Measurements from ENCODE around the gene FAM162A.

Gene FAM162A

DNA sequence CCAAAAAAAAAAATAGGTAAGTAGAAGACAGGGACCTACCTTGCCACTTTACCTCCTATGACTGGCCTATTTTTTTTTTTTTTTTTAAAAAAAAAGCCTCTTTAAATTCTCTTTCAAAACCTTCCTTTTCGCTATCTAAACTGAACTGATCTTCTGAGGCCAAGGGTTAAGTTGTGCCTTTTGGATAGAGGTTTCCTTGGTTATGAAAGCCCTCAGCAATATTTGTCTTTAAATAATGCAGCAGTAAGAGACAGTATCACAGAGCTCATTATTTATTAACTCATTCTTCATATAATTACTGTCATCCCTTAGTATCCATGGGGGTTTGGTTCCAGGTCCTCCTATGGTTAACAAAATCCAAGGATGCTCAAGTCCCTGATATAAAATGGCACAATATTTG lies 9.9 kb upstream of the FAM162A start:
- H3K36me3 ChIP-seq = peaks cover 22 to 88% (median 70%) of the 10 kb centered on the region in 11 experiments
- TF ChIP-seq Cebpa-rat (IDR thresholded peaks at IDR 0.05) = no peak
- no peak overlapping the region for H3K27ac ChIP-seq
- H4K20me1 ChIP-seq = peaks cover 0 to 73% (median 3%) of the 10 kb centered on the region in 11 experiments; a peak in 9 of 22 replicates
- peaks cover 0 to 8% (median 3%) of the 10 kb centered on the region in 10 experiments; a peak in 10 of 20 replicates for H3K4me1 ChIP-seq
- no peak overlapping the region for H3K4me3 ChIP-seq
- no peak overlapping the region for H3K4me2 ChIP-seq
- H3K9me3 ChIP-seq (replicated peaks in 1 of 11) = no peaks in the 10 kb centered on the region
- H3K9ac ChIP-seq = no peak overlapping the region
- no peaks in the 10 kb centered on the region for H3K27me3 ChIP-seq

DNA sequence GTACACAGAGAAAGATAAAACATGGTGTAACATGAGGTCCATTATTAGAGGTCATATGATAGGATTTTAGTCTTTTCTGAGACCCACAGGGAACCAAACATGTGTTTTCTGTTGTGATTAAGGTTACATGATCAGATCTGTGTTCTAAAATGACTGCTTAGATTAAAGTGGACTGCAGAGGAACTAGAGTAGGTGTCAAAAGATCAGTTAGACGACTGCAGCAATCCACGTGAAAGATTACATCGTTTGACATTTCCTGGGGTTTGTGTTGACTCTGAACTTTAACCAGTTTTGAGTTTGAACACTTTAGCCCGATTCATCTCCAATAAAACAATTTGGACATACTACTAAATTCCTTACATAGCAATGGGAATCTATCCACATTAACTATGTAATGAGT lies 6.0 kb upstream of the FAM162A start:
- Histone ChIP-seq H4K20me1 (peaks cover 0 to 70% (median 4%) of the 10 kb centered on the region in 11 experiments; a peak in 7 of 22 replicates), H3K27me3 (no peaks in the 10 kb centered on the region), H3K36me3 (peaks cover 0 to 66% (median 44%) of the 10 kb centered on the region in 11 experiments; a peak in 19 of 22 replicates), H3K27ac (no peak overlapping the region), H3K9me3 (replicated peaks in 1 of 11) (no peaks in the 10 kb centered on the region), H3K4me1 (peaks cover 26 to 39% (median 36%) of the 10 kb centered on the region in 10 experiments), H3K4me3 (no peak overlapping the region), H3K4me2 (no peak overlapping the region), H3K9ac (no peak overlapping the region)
- no peak for TF ChIP-seq Cebpa-rat (IDR thresholded peaks at IDR 0.05)

DNA sequence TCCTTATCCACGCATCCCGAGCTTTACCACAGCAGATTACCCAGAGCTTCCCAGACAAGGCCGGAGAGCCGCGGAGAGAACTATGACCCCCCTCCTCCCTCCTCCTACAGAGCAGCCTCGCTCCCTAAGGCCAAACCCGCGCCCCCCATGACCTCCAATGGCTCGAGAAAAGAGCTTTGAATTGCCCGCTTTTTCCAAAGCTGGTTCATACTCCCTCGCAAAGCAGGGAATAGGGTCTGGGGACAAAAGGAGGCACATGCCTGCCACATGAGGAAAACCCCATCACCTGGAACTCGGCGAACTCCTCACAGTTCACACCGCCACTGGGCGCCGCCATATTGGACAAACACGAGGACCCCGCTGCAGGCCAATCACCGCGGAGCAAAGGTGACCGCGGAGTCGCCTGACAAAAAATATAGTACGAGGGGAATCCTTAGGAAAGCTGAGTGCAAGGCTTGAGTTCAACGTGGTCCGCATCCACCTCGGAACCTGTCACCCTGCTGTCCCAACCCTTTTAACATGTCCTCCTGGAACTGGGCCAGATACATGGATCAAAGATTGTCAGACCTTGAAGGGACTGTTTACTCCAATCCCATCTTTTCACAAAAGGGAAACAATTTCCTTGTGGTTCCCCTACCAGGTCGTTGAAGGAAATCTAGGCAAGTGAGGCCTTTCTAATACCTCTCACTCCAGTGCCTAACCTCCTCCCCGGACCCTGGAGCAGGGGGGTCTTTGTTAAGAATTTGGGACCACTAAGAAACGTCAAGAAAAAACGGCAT lies 905 bp upstream of the FAM162A start, which contains the start of gene MIX23:
TSS of gene MIX23 (minus strand) at position 344 of the 779 bp plus-strand sequence. CDS start at position 337, 7 bp downstream.
- peak within 1 kb of the TSS; percentile 56 to 91 (median 82); a peak in 21 of 22 replicates for H3K27ac ChIP-seq
- H3K9me3 ChIP-seq (replicated peaks in 1 of 11) = no peaks in the 10 kb centered on the region
- peak within 1 kb of the TSS; percentile 79 to 98 (median 93) for H3K4me2 ChIP-seq
- peak within 1 kb of the TSS; percentile 82 to 90 (median 85) for H3K9ac ChIP-seq
- peaks cover 0 to 28% (median 4%) of the 10 kb centered on the region in 11 experiments; a peak in 5 of 22 replicates for H4K20me1 ChIP-seq
- peaks cover 45 to 77% (median 60%) of the 10 kb centered on the region in 10 experiments for H3K4me1 ChIP-seq
- peaks cover 0 to 43% (median 20%) of the 10 kb centered on the region in 11 experiments; a peak in 14 of 22 replicates for H3K36me3 ChIP-seq
- no peak for TF ChIP-seq Cebpa-rat (IDR thresholded peaks at IDR 0.05)
- peak within 1 kb of the TSS; percentile 75 to 94 (median 84) for H3K4me3 ChIP-seq
- H3K27me3 ChIP-seq = no peaks in the 10 kb centered on the region

- Histone ChIP-seq H3K4me2 (peak overlapping the region in 1 of 11 experiments; percentile 91; a peak in 2 of 22 replicates), H3K36me3 (peaks cover 0 to 16% (median 0%) of the 10 kb centered on the region in 11 experiments; a peak in 7 of 22 replicates), H3K4me1 (peaks cover 18 to 52% (median 29%) of the 10 kb centered on the region in 10 experiments), H3K27me3 (no peaks in the 10 kb centered on the region), H3K9me3 (replicated peaks in 1 of 11) (no peaks in the 10 kb centered on the region), H3K4me3 (no peak overlapping the region), H3K9ac (no peak overlapping the region), H4K20me1 (peaks cover 0 to 4% (median 0%) of the 10 kb centered on the region in 11 experiments; a peak in 2 of 22 replicates), H3K27ac (no peak overlapping the region)
- TF ChIP-seq Cebpa-rat (IDR thresholded peaks at IDR 0.05) = no peak
Measured at GRCh38 chr3:122387709-122388108, 3.7 kb downstream of the FAM162A start.

GRCh38 chr3:122389197-122389596 lies 5.2 kb downstream of the FAM162A start:
- Histone ChIP-seq H4K20me1 (peaks cover 0 to 4% (median 0%) of the 10 kb centered on the region in 11 experiments; a peak in 2 of 22 replicates), H3K4me1 (peaks cover 15 to 47% (median 34%) of the 10 kb centered on the region in 10 experiments), H3K4me3 (no peak overlapping the region), H3K4me2 (no peak overlapping the region; a peak in 1 of 22 replicates), H3K9me3 (replicated peaks in 1 of 11) (no peaks in the 10 kb centered on the region), H3K9ac (no peak overlapping the region), H3K36me3 (peaks cover 0 to 25% (median 4%) of the 10 kb centered on the region in 11 experiments; a peak in 10 of 22 replicates), H3K27me3 (no peaks in the 10 kb centered on the region), H3K27ac (no peak overlapping the region)
- TF ChIP-seq Cebpa-rat (IDR thresholded peaks at IDR 0.05) = no peak

DNA sequence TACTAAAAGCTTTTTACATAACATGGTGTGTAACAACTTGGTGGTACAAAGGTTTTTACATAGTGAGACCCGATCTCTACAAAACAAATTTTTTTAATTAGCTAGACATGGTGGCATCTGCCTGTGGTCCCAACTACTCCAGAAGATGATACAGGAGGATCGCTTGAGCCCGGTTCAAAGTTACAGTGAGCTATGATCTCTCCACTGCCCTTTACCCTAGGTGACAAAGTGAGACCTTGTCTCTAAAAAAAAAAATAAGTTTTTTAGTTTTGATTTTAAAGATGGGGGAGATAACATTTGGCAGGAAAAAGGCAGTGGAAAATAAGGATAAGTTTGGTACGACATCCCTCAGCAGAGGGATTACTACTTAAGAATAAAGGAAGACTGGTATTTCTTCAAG lies 5.9 kb downstream of the FAM162A start:
- Histone ChIP-seq H3K4me3 (no peak overlapping the region), H3K27ac (no peak overlapping the region), H3K4me2 (peak overlapping the region in 7 of 11 experiments; percentile 21 to 54 (median 34); a peak in 6 of 22 replicates), H3K4me1 (peaks cover 11 to 41% (median 34%) of the 10 kb centered on the region in 10 experiments), H4K20me1 (peaks cover 0 to 4% (median 0%) of the 10 kb centered on the region in 11 experiments; a peak in 2 of 22 replicates), H3K9ac (peak overlapping the region in 1 of 11 experiments; percentile 28; a peak in 1 of 22 replicates), H3K9me3 (replicated peaks in 1 of 11) (no peaks in the 10 kb centered on the region), H3K27me3 (no peaks in the 10 kb centered on the region), H3K36me3 (peaks cover 0 to 29% (median 9%) of the 10 kb centered on the region in 11 experiments; a peak in 11 of 22 replicates)
- TF ChIP-seq Cebpa-rat (IDR thresholded peaks at IDR 0.05) = no peak

- Histone ChIP-seq H3K9me3 (replicated peaks in 1 of 11) (no peaks in the 10 kb centered on the region), H3K4me1 (peaks cover 14 to 40% (median 28%) of the 10 kb centered on the region in 10 experiments), H4K20me1 (peaks cover 0 to 4% (median 0%) of the 10 kb centered on the region in 11 experiments; a peak in 2 of 22 replicates), H3K4me2 (peak overlapping the region in 7 of 11 experiments; percentile 21 to 54 (median 34); a peak in 8 of 22 replicates), H3K4me3 (no peak overlapping the region), H3K9ac (peak overlapping the region in 3 of 11 experiments; percentile 28 to 50 (median 42); a peak in 6 of 22 replicates), H3K27me3 (no peaks in the 10 kb centered on the region), H3K27ac (no peak overlapping the region), H3K36me3 (peaks cover 0 to 29% (median 9%) of the 10 kb centered on the region in 11 experiments; a peak in 11 of 22 replicates)
- no peak for TF ChIP-seq Cebpa-rat (IDR thresholded peaks at IDR 0.05)
Measured at GRCh38 chr3:122390665-122391064, 6.7 kb downstream of the FAM162A start.

- Histone ChIP-seq H3K9me3 (replicated peaks in 1 of 11) (no peaks in the 10 kb centered on the region), H3K27me3 (no peaks in the 10 kb centered on the region), H3K9ac (peak overlapping the region in 1 of 11 experiments; percentile 50; a peak in 1 of 22 replicates), H3K4me3 (no peak overlapping the region), H3K4me2 (no peak overlapping the region), H3K36me3 (peaks cover 0 to 21% (median 9%) of the 10 kb centered on the region in 11 experiments; a peak in 9 of 22 replicates), H4K20me1 (peaks cover 0 to 4% (median 0%) of the 10 kb centered on the region in 11 experiments; a peak in 2 of 22 replicates), H3K4me1 (peaks cover 10 to 32% (median 19%) of the 10 kb centered on the region in 10 experiments), H3K27ac (no peak overlapping the region)
- no peak for TF ChIP-seq Cebpa-rat (IDR thresholded peaks at IDR 0.05)
Measured at GRCh38 chr3:122391681-122392446, 7.9 kb downstream of the FAM162A start.
